T follicular helper cell (primary cell): ENCODE results near the gene ZNF609.
"Not testable (repeated sequence)": the region's sequence is repeated elsewhere in the genome, so short reads cannot be mapped to it uniquely, and the experiment has no call there.

Experiments used
- DNase-seq: peaks from one replicate; pipeline ENCODE4 v3.0.0-alpha.2; 2020; ENCODE audit warnings: low read depth

Gene ZNF609

DNA sequence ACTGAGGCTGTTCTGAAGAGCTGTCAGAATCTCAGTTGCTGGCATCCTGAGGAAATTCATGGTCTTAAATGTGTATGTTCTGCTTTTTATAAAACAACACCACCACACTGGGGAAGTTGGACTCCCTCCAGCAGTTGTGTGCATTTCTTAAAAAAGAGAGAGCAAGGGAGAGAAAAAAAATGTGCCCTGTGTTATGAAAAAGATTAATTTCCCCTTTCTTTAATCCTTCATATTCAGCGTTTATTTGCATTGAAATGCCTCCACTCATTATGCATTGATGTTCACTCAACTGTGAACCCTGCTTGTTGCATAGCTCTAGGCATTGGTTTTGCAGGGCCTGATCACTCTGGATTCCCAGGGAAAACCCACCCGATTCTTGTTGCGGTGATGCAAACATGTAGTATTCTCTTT lies 4.4 kb upstream of the ZNF609 start:
- no peak for DNase-seq

DNA sequence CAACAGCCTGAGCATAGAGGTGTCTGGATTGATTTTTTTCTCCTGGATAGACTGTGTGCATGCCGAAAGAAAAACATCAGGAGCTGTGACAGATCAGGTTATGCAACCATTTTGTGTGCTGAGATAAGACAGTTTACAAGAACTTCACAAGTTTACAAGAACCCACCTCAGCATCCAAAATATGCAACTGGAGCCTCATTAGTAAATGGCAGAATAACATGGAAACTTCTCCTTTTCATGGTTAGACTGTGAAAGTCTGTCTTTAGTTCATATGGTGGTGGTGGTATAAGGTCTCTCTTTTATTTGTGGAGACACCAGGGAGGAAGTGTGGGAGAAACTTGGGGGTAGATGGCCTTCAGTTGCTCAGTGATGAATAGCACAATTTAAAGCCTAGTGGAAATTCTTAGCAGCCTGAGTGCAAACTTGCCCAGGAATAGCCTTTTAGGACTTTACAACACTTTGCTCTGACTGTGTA lies 3.7 kb upstream of the ZNF609 start:
- no peak for DNase-seq

DNA sequence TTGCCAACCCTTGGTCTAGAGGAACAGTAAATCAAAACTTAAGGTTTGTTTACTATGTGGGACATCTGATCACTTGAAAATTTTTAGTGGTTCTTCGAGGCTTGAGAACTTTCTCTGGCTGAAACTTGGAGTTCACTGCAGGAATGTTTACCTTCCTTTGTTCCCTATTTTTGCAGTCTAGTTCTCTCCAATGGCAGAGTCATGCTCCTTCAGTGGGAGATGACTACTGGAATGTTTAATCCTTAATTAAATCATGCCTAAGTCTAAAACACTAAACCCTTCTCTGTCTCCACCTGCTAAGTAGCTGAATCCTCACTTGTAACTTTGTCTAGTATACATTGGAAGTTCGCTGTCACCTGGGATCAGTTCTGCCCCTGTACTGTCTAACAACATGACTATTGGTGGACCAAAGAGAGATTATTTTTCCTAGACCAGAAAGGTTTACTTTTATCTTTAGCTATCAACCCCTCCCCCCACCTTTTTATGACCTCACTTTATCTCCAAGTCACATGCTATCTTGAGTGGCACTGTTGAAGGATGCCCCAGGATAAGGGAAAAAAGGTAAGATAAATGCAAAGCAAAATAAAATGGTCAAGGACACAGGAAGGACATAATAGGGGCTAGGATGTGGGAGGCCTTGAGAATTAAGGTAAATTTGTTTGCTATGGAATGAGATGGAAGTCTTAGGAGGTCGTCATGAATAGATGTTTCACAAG lies 1.2 kb upstream of the ZNF609 start:
- DNase-seq: no peak

DNA sequence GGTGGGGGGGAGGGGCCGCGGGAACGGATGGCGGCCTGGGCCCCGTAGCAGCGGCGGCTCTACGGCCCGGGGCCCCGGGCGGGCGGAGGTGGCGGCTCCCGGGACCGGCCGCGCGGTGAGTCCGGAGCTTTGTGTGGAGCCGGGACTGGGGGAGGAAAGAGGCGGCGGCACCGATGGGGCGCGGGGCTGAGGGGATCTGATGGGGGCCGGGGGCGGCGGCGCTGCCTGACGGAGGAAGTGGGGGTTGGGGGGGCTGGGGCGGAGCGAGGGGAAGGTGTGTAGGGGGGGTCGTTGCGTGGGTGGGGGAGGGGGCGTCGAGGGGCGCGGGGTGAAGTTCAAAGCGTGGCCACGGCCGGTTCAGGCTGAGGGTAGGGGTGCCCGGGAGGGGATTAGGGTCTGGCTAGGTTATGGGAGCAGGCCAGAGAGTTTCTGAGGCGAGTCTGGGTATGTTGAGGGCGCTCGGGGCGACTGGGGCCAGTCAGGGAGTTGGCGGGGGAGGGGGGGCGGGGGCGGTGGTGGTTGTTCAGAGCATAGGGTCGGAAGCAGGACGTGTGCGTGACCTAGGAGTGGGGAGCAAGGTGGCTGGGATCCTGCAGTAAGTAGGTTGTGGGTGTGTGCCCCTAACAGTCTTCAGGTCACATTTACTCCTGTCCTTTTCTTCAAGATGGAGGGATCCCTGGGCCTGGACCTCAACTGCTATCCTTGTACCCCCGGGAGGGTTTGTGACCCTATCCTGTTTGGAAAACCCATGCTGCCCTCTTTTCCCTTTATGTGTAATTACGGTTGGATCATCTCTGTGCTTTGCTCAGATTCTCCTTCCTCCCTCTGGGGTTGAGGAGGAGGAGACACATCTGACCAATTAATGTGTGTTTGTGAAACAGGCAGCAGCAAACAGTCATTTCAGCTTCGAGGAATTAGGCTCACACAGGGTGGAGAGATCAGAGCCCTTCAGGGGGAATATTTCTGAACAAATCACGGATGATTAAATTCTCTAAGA lies 644 bp downstream of the ZNF609 start:
- peak; percentile 3 for DNase-seq

DNA sequence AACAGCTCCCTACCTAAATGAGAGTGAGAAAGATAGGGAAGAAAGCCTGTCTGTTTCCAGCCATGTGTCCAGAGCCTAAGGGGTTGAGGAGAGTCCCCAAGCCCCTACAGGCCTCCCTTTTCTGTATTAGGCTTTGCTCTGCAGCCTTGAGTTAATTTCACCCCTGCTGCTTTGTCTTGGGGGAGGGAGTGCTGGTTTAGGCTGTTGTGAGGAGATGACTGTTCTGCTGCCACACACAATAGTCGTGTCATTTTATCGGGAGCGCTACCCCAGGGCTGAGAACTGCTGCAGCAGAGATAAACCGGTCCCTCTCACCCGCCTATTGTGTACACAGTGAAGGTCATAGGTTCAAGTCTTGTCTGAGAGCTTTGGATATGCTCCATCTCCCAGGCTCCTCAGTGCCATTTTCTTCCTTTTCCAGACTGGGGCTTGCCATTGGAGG lies 1.4 kb downstream of the ZNF609 start:
- DNase-seq: no peak

DNA sequence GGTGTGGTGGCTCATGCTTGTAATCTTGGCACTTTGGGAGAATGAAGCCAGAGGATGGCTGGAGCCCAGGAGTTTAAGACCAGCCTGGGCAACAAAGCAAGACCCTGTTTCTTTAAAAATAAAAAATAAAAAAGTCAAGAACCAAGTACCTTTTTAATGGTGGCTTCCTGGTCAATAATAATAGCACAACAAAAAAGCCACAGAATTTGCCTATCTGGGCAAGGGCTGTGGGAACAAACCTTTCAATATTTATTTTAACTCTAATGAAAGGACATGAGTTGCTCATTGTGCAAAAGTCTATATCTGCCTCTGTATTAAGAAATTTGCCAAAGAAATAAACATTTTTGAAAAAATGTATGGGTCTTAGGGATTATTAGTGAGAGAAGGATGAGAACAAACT lies 2.1 kb downstream of the ZNF609 start:
- DNase-seq: no peak

DNA sequence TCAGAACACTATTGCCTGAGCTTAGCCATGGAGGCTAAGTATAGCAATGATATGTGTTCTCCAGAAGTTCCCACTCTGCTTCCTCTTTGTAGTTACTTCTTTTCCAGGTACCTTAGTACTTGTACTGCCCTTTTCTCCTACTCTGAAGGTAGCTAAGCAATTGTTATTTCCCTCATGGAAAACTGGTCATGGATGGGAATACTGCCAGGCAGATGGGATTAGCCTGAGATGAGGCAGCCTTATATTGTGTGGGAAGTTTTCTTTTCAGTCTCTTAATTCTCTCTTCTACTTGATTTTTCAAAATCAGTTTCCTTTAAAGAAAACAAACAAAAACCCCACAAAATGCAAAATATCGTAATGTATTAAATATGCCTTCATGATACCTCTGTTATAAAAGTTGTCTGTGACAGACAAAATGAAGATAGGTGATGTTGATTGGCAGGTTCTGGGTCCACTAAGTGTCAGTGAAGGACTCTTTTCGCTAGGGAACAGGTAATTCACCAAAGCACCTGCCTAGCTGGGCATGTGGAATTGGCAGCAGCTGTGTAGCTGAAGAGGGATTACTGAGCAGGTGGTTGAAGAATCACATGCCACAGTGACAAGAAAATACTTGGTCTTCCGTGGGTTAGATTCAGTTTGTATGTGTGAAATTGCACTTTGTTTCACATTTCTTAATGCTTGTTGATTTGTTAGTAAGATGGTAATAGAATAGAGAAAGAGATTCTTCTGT lies 4.1 kb downstream of the ZNF609 start:
- no peak for DNase-seq

DNA sequence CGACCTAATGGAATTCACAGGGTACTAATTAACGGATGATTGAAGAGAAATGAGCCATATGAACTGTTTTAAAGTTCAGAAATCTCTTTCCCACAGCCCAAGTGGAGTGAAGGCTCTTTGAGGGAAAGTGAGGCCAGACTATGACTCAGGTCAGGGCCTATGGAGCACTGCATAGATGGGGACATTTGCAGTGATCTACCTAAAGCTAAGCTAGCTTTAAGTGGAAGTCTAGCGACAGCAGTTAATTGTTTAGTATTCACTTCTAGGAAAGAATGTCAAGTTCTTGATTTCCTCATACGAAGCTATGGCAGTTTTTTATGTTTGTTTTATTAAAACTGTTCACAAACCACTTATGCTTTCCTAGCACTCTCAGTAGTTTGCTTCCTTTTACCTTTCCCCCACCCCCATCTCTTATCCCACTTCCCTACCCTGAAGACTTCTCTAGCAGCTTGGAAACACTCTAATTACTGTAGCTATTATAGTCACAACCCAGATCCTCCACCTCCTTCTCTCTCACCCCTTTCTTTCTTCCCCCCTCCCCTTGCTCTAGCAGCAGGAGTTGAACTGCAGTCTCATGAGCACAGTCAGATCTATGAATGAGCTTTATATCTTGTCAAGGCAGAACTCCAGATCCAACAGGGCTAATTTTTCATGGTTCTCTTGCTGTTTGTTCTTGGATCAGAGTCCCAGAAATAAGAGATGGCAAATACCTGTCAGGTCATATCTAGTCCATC lies 6.2 kb downstream of the ZNF609 start:
- DNase-seq: no peak

DNA sequence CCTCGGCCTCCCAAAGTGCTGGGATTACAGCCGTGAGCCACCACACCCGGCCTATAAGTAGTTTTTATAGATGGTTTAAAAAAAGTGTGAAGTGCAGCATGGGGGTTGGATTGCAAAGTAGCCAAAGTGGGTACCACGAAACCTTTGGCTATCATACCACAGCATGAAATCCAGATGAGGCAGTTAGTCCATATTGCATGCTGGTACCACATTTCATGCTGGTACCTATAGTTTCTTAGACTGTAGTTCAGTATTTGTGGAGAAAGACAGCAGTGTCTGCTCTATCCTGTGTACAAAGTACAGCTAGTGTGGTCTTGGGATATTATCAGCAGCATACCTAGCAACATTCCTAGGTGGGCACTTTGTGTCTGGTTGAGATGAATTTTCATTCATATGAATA lies 11.8 kb downstream of the ZNF609 start:
- DNase-seq: no peak

DNA sequence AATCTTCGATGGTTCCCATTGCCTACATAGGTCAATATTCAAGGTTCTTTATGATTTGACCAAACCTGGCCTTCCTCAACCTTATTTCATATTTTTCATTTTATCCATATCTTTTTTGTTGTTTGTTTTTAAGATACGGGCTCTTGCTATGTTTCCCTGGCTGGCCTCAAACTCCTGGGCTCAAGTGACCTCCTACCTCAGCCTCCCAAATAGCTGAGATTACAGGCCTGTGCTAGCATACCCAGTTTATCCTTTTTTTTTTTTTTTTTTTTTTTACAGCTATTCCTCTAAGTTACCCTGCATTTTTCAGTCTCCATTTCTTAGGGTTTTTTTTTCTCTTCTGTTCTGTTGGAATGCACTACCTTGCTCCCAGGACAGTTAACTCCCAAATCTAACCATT lies 14.5 kb downstream of the ZNF609 start:
- DNase-seq: no peak

DNA sequence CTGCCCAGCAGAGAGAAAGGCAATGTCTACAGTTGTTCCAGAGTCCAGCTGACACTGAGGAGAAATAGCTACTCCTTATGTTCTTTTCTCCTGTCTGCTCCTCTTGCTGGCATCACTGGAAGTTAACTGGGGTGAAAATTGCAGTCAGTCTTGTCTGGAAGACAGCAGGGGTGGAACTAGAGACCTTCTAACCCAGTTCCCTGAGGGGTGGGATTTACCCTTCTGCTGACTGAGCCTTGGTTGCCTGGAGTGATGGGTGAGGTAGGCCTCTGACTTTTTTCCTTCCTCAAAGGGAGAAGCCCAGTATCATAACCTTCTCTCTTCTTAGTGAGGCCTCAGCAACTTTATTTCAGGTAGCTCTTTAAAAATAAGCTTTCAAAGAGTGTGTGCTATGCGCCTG lies 16.2 kb downstream of the ZNF609 start:
- no peak for DNase-seq

DNA sequence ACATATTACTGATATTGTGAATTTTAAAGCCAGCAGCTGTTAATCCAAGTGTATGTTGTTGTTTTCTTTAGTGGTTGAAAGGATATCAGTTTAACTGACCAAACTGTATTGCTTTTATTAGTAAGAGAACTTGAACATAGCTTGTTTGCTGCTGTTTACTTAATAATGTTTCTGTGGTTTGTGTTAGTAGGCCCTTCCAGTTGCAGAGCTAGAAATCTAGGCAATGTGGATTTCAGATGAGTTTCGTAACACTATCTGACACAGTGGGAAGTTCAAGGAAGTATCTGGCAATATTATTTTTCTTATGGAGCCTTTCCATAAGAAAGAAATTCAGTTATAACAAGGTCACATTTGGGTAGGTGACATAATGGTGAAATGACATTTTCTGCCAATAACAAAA lies 18.5 kb downstream of the ZNF609 start:
- DNase-seq: no peak

DNA sequence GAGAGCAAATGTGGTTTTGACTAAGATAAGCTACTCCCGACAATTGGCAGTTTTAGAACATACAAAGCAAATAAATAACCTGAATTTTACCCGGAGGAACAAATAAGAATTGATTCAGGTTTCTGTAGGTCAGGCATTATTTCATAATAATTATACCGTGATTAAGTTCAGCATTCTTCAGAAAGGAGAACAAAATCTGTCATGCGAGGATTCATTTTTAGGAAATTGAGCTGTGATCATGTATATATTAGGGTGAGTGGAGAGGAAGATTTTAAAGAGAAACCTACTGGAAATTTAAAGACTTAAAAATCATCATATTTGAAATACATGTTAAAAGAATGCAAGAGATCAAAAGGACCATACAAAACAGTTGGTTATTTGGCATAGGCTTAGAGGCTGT lies 20.5 kb downstream of the ZNF609 start:
- no peak for DNase-seq

DNA sequence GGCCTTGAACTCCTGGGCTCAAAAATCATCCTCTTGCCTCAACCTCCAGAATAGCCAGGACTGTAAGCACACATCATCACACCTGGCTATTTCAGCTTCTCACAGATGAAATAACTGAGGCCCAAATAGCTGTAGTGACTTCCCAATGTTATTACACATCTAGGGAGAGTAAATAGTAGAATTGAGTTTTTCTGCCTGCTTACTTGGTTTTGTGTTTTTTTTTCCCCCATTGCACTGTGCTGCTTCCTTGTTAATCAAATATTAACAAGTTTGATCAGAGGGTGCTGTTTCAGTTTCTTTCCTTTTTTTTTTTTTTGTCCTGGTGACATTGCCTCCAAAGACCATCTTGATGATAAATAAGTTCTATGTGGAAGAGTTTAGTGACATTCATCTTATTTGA lies 23.4 kb downstream of the ZNF609 start:
- DNase-seq: no peak

DNA sequence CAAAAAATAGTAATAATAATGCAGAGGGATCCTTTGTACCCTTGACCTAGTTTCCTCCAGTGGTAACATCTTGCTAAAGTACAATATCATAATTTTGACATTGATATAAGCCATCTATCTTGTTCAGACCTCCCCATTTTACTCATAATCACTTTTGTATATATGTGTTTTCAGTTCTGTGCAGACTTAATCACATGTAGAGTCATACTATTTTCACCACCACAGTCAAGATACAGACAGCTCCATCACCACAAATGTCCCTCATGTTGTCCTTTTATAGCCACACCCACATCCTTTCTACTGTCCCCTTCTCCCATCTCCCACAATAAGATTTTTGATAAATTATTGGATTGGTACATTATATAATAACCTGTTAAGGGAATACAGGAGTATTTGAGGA lies 25.4 kb downstream of the ZNF609 start:
- DNase-seq: no peak

DNA sequence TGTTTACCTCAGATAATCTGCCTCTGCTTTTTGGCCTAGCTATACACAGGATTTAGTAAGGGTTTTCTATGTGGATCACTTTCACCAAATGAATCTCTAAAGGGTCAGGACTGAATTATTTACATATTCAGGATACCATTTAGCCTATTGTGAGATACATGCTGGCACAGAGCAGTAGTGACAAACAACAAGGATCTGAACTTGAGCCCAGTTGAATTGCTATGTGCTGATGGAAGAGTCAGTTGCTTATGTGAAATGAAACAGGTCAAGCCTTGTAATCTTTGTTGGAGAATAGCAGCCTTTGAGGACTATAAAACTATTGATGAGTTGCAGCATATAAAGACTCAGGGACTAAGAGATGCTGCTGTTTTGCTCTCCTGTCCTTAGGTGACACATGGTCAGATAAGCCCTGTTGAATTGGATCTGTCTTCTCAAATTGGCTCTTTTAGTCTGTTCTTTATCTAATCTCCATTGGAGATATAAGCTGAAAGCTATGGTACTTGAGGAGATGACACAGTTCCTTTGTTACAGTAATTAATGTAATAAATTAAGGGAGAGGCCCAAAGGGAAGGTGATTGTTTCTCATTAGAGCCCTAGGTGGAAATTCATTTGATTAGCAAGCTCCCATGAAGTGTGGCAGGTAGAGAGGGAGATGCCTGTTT lies 30.4 kb downstream of the ZNF609 start:
- DNase-seq: no peak

DNA sequence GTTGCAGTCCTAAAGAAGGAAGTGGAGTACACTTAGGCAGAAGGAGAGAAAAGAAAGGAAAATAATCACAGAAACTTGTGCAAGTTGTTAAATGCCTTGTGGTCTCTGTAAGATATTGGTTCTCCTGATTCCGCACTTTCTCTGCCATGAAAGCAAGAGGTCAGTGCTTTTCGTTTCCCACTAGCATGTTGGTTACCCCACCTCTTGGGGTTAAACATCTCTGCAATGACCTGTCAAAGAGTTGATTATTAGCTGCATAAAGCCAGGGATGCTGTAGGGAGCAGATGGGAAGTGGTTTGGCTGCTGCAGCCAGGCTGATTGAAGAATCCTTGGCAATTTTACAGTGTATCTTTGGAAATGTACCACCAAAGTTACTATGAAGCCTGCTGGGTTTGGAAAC lies 33.3 kb downstream of the ZNF609 start:
- no peak for DNase-seq

DNA sequence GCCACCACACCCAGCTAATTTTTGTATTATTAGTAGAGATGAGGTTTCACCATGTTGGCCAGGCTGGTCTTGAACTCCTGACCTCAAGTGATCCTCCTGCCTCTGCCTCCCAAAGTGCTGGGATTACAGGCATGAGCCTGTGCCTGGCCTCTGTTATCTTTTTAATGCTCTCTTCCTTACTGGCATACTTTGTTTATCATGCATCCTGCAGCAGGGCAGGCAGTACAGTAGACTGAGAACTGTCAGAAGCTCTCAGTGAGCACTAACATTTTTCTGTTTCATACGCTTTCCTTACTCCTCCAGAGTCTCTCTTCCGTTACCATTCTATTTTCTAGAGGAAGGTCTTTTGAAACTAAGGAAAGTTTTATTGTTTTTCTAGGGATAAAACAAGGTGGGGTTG lies 35.6 kb downstream of the ZNF609 start:
- not testable (repeated sequence) for DNase-seq

DNA sequence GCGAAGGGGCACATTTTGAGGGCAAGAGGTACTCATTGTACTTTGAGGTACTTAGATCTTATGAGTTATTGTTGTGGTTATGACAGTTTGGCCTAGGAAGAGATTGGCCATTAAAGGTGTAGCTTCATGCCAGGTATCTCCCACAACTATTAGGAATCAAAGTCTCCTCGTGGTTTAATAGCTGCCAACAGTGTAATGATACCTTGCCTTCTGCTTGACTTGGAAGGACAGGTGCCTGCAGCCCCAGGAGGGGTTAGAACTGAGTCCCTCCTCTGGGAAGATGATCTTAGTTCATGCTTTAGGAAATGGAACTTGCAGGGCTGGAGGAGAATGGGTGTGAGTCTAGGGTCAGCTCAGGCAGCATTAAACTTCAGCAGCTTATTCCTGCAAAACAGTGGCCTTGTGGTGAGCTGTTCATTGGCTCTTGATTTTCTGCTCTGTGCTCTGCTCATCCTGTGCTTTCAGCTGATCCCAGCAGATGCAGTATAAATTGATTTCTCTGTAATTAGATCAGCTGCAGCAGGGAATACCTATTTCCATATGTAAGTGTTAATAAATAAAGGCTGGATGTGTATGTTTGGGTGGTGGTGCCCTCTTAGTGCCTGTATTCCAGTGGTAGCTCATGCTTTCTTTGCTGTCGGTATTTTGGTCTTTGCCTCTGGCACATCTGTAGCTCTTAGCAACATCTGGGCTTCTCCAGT lies 40.5 kb downstream of the ZNF609 start:
- no peak for DNase-seq

DNA sequence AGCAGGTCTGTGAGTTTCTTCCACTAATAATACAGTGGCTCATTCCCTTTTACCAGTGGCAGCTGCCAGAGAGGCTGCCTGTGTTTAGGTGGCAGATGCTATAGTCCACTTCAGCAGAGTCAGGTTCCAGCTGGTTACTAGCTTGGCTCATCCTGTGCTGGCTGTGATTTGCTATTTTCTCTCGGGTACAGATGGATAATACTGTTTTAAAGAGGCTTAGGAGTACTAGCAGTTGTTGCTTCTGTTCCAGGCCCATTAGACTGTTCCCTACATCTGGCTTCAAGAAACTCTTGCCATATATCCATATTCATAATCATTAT lies 41.0 kb downstream of the ZNF609 start:
- no peak for DNase-seq

DNA sequence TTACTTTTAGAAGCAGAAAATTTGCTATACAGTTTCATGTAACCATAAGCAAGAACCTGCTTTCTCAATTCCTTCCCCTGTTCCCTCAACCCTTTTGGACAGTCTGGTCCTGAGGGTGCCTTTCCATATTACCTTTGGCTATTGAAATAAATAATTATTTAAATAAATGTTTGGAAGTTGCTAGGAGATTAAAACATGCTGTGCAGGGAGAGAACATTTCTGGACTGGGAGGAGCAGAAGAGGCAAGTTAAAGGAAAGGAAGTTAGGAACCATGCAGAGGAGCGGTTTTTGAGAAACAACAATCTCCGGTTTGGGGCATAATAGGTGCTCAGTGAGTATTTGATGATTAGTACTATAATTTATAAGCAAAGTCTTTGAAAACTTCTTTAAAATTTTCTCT lies 41.8 kb downstream of the ZNF609 start:
- DNase-seq: no peak
